ENCODE measurements around the gene PCDH9.

DNA sequence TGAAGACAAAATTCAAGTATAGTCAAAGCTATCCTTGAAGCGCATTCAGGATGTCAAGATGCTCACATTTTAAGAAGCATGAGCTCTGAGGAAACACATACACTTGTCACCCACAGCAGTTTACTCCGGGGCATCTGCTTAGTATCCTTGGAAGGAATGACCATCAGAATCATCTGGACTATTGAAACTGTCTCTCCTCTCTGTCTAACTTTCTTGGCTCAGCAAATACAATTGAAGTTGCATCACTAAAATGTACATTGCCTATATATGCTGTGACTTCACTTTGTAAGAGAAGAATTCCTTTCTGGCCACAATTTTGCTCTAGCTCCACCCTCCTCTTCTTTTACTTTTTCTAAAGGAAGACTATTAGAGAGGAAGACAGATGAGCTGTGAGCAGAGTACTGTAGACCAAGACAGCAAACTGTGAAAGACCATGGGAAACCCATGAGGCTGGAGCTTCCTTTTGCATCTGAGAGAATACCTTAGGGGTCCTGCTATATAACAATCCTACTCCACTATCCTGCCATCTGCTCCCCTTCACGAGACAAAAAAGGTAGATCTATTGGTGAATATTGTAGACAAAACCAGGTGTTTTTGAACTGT is 906.3 kb downstream of the PCDH9 start:
- TF ChIP-seq POLR2A (IDR thresholded peaks at IDR 0.05) = no peak
- TF ChIP-seq, protein P1, sequence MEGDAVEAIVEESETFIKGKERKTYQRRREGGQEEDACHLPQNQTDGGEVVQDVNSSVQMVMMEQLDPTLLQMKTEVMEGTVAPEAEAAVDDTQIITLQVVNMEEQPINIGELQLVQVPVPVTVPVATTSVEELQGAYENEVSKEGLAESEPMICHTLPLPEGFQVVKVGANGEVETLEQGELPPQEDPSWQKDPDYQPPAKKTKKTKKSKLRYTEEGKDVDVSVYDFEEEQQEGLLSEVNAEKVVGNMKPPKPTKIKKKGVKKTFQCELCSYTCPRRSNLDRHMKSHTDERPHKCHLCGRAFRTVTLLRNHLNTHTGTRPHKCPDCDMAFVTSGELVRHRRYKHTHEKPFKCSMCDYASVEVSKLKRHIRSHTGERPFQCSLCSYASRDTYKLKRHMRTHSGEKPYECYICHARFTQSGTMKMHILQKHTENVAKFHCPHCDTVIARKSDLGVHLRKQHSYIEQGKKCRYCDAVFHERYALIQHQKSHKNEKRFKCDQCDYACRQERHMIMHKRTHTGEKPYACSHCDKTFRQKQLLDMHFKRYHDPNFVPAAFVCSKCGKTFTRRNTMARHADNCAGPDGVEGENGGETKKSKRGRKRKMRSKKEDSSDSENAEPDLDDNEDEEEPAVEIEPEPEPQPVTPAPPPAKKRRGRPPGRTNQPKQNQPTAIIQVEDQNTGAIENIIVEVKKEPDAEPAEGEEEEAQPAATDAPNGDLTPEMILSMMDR (IDR thresholded peaks at IDR 0.05) = no peak

All from heart left ventricle (tissue), 13 donors.